ENCODE data around the gene SDC4. TPM values are rescaled to one million over a fixed set of nuclear protein-coding genes. Genes with fewer than 3 reads are reported as not detected.

The SDC4 gene
- polyA plus RNA-seq, 4 donors = 36.5 to 173 (median 163) TPM

GRCh38 chr20:45322952-45323383 is 25.3 kb downstream of the SDC4 start:
- DNase-seq (ENCODE audit: low read depth in 4 of 4, low spot score in 3 of 4) = no peak

- DNase-seq (ENCODE audit: low read depth in 4 of 4, low spot score in 3 of 4) = no peak
Observed at GRCh38 chr20:45320948-45321595, 27.2 kb downstream of the SDC4 start.

GRCh38 chr20:45318948-45319347 is 29.3 kb downstream of the SDC4 start:
- DNase-seq (ENCODE audit: low read depth in 4 of 4, low spot score in 3 of 4) = no peak

- DNase-seq (ENCODE audit: low read depth in 4 of 4, low spot score in 3 of 4) = no peak
Observed at GRCh38 chr20:45318386-45318939, 29.8 kb downstream of the SDC4 start.

- no peak for DNase-seq (ENCODE audit: low read depth in 4 of 4, low spot score in 3 of 4)
Observed at GRCh38 chr20:45317826-45318225, 30.4 kb downstream of the SDC4 start.

- DNase-seq (ENCODE audit: low read depth in 4 of 4, low spot score in 3 of 4) = no peak
Observed at GRCh38 chr20:45316150-45317080, 31.8 kb downstream of the SDC4 start.

- DNase-seq (ENCODE audit: low read depth in 4 of 4, low spot score in 3 of 4) = no peak
Observed at GRCh38 chr20:45315672-45316071, 32.6 kb downstream of the SDC4 start.

- DNase-seq (ENCODE audit: low read depth in 4 of 4, low spot score in 3 of 4) = no peak
Observed at GRCh38 chr20:45313943-45314342, 34.3 kb downstream of the SDC4 start.

GRCh38 chr20:45313065-45313695 is 35.0 kb downstream of the SDC4 start:
- DNase-seq (ENCODE audit: low read depth in 4 of 4, low spot score in 3 of 4) = no peak

- no peak for DNase-seq (ENCODE audit: low read depth in 4 of 4, low spot score in 3 of 4)
Observed at GRCh38 chr20:45312241-45312640, 36.0 kb downstream of the SDC4 start.

GRCh38 chr20:45311589-45312211 is 36.5 kb downstream of the SDC4 start:
- no peak for DNase-seq (ENCODE audit: low read depth in 4 of 4, low spot score in 3 of 4)

- DNase-seq (ENCODE audit: low read depth in 4 of 4, low spot score in 3 of 4) = no peak
Observed at GRCh38 chr20:45309075-45309474, 39.1 kb downstream of the SDC4 start.

- DNase-seq (ENCODE audit: low read depth in 4 of 4, low spot score in 3 of 4) = no peak
Observed at GRCh38 chr20:45308117-45308778, 40.0 kb downstream of the SDC4 start, which contains the start of gene MATN4. Gene MATN4 (minus strand): TSS chr20:45308299. CDS start chr20:45305582, 2,717 bp downstream.

GRCh38 chr20:45307076-45307640 is 41.1 kb downstream of the SDC4 start:
- no peak for DNase-seq (ENCODE audit: low read depth in 4 of 4, low spot score in 3 of 4)

GRCh38 chr20:45306431-45306982 is 41.7 kb downstream of the SDC4 start, which contains the start of gene RBPJL:
Gene RBPJL (plus strand): TSS chr20:45306840. CDS start chr20:45306923, 83 bp downstream.
- DNase-seq (ENCODE audit: low read depth in 4 of 4, low spot score in 3 of 4) = no peak

GRCh38 chr20:45305262-45305661 is 43.0 kb downstream of the SDC4 start:
- no peak for DNase-seq (ENCODE audit: low read depth in 4 of 4, low spot score in 3 of 4)

GRCh38 chr20:45304464-45304999 is 43.7 kb downstream of the SDC4 start:
- no peak for DNase-seq (ENCODE audit: low read depth in 4 of 4, low spot score in 3 of 4)

- DNase-seq (ENCODE audit: low read depth in 4 of 4, low spot score in 3 of 4) = no peak
Observed at GRCh38 chr20:45303586-45304463, 44.4 kb downstream of the SDC4 start.
